Right lung (tissue), 5 donors: ENCODE data around the gene CSTPP1. TPM values are rescaled to one million over a fixed set of nuclear protein-coding genes. Genes with fewer than 3 reads are reported as not detected.

Experiments used
- DNase-seq, 2 donors: peaks; one replicate each; pipeline ENCODE4 v3.0.0-alpha.2; 2013
- polyA plus RNA-seq, 5 donors: library from polyadenylated mRNA; unstranded; fragments of 120-200 nt; gene quantifications; one replicate each; pipeline versions ENCODE4 v1.2.1 to v1.2.3, GENCODE V29; 2013; ENCODE audit warnings: inconsistent platforms in 1 of 5, low replicate concordance in 1 of 5; ENCODE audit not compliant: insufficient read length in 5 of 5, insufficient read depth in 1 of 5

CSTPP1 gene
- polyA plus RNA-seq, 5 donors: 43.7 to 52.7 (median 50.9) TPM

- DNase-seq: no peak
These were observed 219.3 kb downstream of the CSTPP1 start for GRCh38 chr11:47155879-47156278.

GRCh38 chr11:47156333-47156732 lies 219.8 kb downstream of the CSTPP1 start:
- DNase-seq: no peak

- DNase-seq: no peak
These were observed 220.4 kb downstream of the CSTPP1 start for GRCh38 chr11:47156951-47157350.

- no peak for DNase-seq
These were observed 221.2 kb downstream of the CSTPP1 start for GRCh38 chr11:47157805-47158204.

GRCh38 chr11:47158242-47158641 lies 221.7 kb downstream of the CSTPP1 start:
- DNase-seq: no peak

GRCh38 chr11:47160753-47161133 lies 224.2 kb downstream of the CSTPP1 start:
- no peak for DNase-seq

- peak in 1 of 2 donors; percentile 61 for DNase-seq
These were observed 224.7 kb downstream of the CSTPP1 start for GRCh38 chr11:47161134-47161854.

- DNase-seq: no peak
These were observed 225.3 kb downstream of the CSTPP1 start for GRCh38 chr11:47161890-47162289.

- no peak for DNase-seq
These were observed 225.9 kb downstream of the CSTPP1 start for GRCh38 chr11:47162426-47162825.

GRCh38 chr11:47163193-47163592 lies 226.6 kb downstream of the CSTPP1 start:
- DNase-seq: no peak

GRCh38 chr11:47163898-47164297 lies 227.3 kb downstream of the CSTPP1 start:
- no peak for DNase-seq

- no peak for DNase-seq
These were observed 227.8 kb downstream of the CSTPP1 start for GRCh38 chr11:47164321-47164720.

GRCh38 chr11:47165253-47165840 lies 228.8 kb downstream of the CSTPP1 start:
- no peak for DNase-seq

- DNase-seq: no peak
These were observed 229.8 kb downstream of the CSTPP1 start for GRCh38 chr11:47166368-47166767.

GRCh38 chr11:47171061-47171838 lies 234.7 kb downstream of the CSTPP1 start:
- DNase-seq: no peak

- no peak for DNase-seq
These were observed 235.3 kb downstream of the CSTPP1 start for GRCh38 chr11:47171856-47172255.

GRCh38 chr11:47172740-47173336 lies 236.3 kb downstream of the CSTPP1 start:
- no peak for DNase-seq

GRCh38 chr11:47175746-47176327 lies 239.3 kb downstream of the CSTPP1 start:
- no peak for DNase-seq

GRCh38 chr11:47176328-47177228 lies 240.0 kb downstream of the CSTPP1 start, which contains the start of gene ARFGAP2:
TSS of gene ARFGAP2 (minus strand) at chr11:47176879. CDS start at chr11:47176853, 26 bp downstream.
- peak; percentile 97 to 98 for DNase-seq

GRCh38 chr11:47177229-47177845 lies 240.8 kb downstream of the CSTPP1 start:
- DNase-seq: peak in 1 of 2 donors; percentile 74
